ENCODE measurements around the gene MACROD2.

GRCh38 chr20:14062786-14063185, 67.5 kb downstream of the MACROD2 start:
- no peak for TF ChIP-seq EZH2phosphoT487 (IDR thresholded peaks at IDR 0.05; ENCODE audit: borderline replicate concordance)
- TF ChIP-seq SIN3A (IDR thresholded peaks at IDR 0.05; ENCODE audit: low read depth) = no peak
- TF ChIP-seq SRF (IDR thresholded peaks at IDR 0.05; ENCODE audit: low read depth) = no peak
- TF ChIP-seq SP1 (IDR thresholded peaks at IDR 0.05; ENCODE audit: low read depth) = no peak
- no peak for TF ChIP-seq EZH2 (IDR thresholded peaks at IDR 0.05)
- no peak for TF ChIP-seq ATF3 (IDR thresholded peaks at IDR 0.05)
- no peak for TF ChIP-seq CTCF (IDR thresholded peaks at IDR 0.05 in 2 of 3, conservative IDR thresholded peaks at IDR 0.05 in 1 of 3; ENCODE audit: borderline replicate concordance in 1 of 3, insufficient read depth in 1 of 3, low read depth in 2 of 3, low read length in 2 of 3)
- TF ChIP-seq RAD21 (IDR thresholded peaks at IDR 0.05; ENCODE audit: low read depth) = no peak
- TF ChIP-seq MAX (IDR thresholded peaks at IDR 0.05) = no peak
- no peak for TF ChIP-seq ZBTB33 (IDR thresholded peaks at IDR 0.05; ENCODE audit: extremely low read depth, insufficient replicate concordance, low read length)
- no peak for TF ChIP-seq POLR2AphosphoS5 (IDR thresholded peaks at IDR 0.05; ENCODE audit: low read depth, low read length)

Data from HCT116 (cell line).